Measurements from ENCODE around the gene PARP11. TPM values are rescaled to one million over a fixed set of nuclear protein-coding genes. Genes with fewer than 3 reads are reported as not detected.

The PARP11 gene
- total RNA-seq, 1 experiment from 2014 or later, result 11.3 TPM

GRCh38 chr12:3828888-3829287 lies 44.3 kb downstream of the PARP11 start:
- H3K18ac ChIP-seq (ENCODE audit: insufficient read length, low read depth, low read length), result no peak overlapping the region
- Mint-ChIP-seq H3K9me3 (no peaks in the 10 kb centered on the region), H3K4me3 (no peak overlapping the region), H3K36me3 (ENCODE audit: insufficient read depth in 1 of 3, low read depth in 3 of 3) (peaks cover 0 to 10% (median 10%) of the 10 kb centered on the region in 3 experiments; a peak in 3 of 7 replicates), H3K27ac (no peak overlapping the region), H3K4me1 (peaks cover 3 to 4% of the 10 kb centered on the region in 2 experiments; a peak in 3 of 4 replicates), H3K27me3 (ENCODE audit: low read depth) (no peaks in the 10 kb centered on the region; the same call in 1 of the 2 replicates)
- H4K5ac ChIP-seq (ENCODE audit: insufficient read length, low read depth, low read length), result no peak overlapping the region
- H2AK5ac ChIP-seq (ENCODE audit: insufficient read length, low read length), result no peak overlapping the region
- H3K14ac ChIP-seq (ENCODE audit: insufficient read depth, low read length), result no peak overlapping the region
- no peak overlapping the region for H3K27ac ChIP-seq (ENCODE audit: insufficient read length, low read depth, low read length)
- no peak overlapping the region for H3T11ph ChIP-seq (ENCODE audit: low read length)
- H3K4me1 ChIP-seq (ENCODE audit: insufficient read depth, low read length), result no peaks in the 10 kb centered on the region; the same call in 1 of the 2 replicates
- no peak overlapping the region for H3K4me2 ChIP-seq (ENCODE audit: insufficient read depth, insufficient read length, low read length)
- no peaks in the 10 kb centered on the region for H3K23me2 ChIP-seq (ENCODE audit: insufficient read length, low read depth, low read length, poor library complexity, severe bottlenecking)
- no peak overlapping the region for H3K4ac ChIP-seq (ENCODE audit: low read depth, low read length)
- H2BK120ac ChIP-seq (ENCODE audit: low read depth, low read length, poor library complexity, severe bottlenecking), result no peak overlapping the region
- no peak overlapping the region for H2BK15ac ChIP-seq (ENCODE audit: low read depth, low read length)
- H3K79me1 ChIP-seq (ENCODE audit: insufficient read depth, low read depth, low read length, poor library complexity, severe bottlenecking), result no peaks in the 10 kb centered on the region
- no peaks in the 10 kb centered on the region for H3K9me3 ChIP-seq (ENCODE audit: control insufficient read depth, low read depth, low read length)
- TF ChIP-seq CTCF (conservative IDR thresholded peaks at IDR 0.05), result no peak
- H2AFZ ChIP-seq (ENCODE audit: low read length), result no peak overlapping the region
- no peak overlapping the region for H4K91ac ChIP-seq (ENCODE audit: insufficient read length, low read depth, low read length)
- no peaks in the 10 kb centered on the region for H3K79me2 ChIP-seq (ENCODE audit: insufficient read depth, low read length)
- H3K23ac ChIP-seq (ENCODE audit: insufficient read length, low read depth, low read length), result no peak overlapping the region
- no peak for DNase-seq
- no peak overlapping the region for H2BK20ac ChIP-seq (ENCODE audit: low read depth, low read length, poor library complexity, severe bottlenecking)
- H2BK5ac ChIP-seq (ENCODE audit: insufficient read length, low read length), result no peak overlapping the region
- H4K8ac ChIP-seq (replicated peaks; ENCODE audit: insufficient read length, low read depth, low read length), result no peak overlapping the region
- no peak overlapping the region for H3K56ac ChIP-seq (ENCODE audit: insufficient read length, low read depth, low read length)
- H2BK12ac ChIP-seq (ENCODE audit: insufficient read length, low read depth, low read length), result no peak overlapping the region
- no peaks in the 10 kb centered on the region for H3K27me3 ChIP-seq (ENCODE audit: insufficient read depth, low read length)
- H3K9ac ChIP-seq (ENCODE audit: extremely low read depth, insufficient read length, low read length), result no peak overlapping the region
- WGBS (ENCODE audit: extremely low coverage, insufficient read length, low lambda C conversion rate), result no CpG with 5 or more reads among the region's 3 CpGs
- H4K20me1 ChIP-seq (ENCODE audit: control insufficient read depth, insufficient read depth, insufficient read length), result no peaks in the 10 kb centered on the region

Data from H9 (cell line).